ENCODE results near the gene COL24A1. TPM values are rescaled to one million over a fixed set of nuclear protein-coding genes. Genes with fewer than 3 reads are reported as not detected.
A peak's percentile ranks its signal among the peaks of the same experiment; 100 is the strongest.
"Not testable (repeated sequence)": the region's sequence is repeated elsewhere in the genome, so short reads cannot be mapped to it uniquely, and the experiment has no call there.

COL24A1 gene
- total RNA-seq, 1 experiment from 2014 or later: not detected

GRCh38 chr1:86155051-86155806 is 1.3 kb downstream of the COL24A1 start:
- no peak for DNase-seq (ENCODE audit: low read depth)
- in situ Hi-C loops (cut with HindIII; ENCODE audit: low pct_unique_long_range_greater_than_20kb, low sequenced_read_pairs): no loop called here

- DNase-seq (ENCODE audit: low read depth): no peak
- in situ Hi-C loops (cut with HindIII; ENCODE audit: low pct_unique_long_range_greater_than_20kb, low sequenced_read_pairs): no loop called here
These were observed 2.0 kb downstream of the COL24A1 start for GRCh38 chr1:86154571-86155050.

- in situ Hi-C loops (cut with HindIII; ENCODE audit: low pct_unique_long_range_greater_than_20kb, low sequenced_read_pairs): no loop called here
- no peak for DNase-seq (ENCODE audit: low read depth)
These were observed 2.7 kb downstream of the COL24A1 start for GRCh38 chr1:86153836-86154235.

- in situ Hi-C loops (cut with HindIII; ENCODE audit: low pct_unique_long_range_greater_than_20kb, low sequenced_read_pairs): no loop called here
These were observed 3.7 kb downstream of the COL24A1 start for GRCh38 chr1:86152887-86153286.

DNA sequence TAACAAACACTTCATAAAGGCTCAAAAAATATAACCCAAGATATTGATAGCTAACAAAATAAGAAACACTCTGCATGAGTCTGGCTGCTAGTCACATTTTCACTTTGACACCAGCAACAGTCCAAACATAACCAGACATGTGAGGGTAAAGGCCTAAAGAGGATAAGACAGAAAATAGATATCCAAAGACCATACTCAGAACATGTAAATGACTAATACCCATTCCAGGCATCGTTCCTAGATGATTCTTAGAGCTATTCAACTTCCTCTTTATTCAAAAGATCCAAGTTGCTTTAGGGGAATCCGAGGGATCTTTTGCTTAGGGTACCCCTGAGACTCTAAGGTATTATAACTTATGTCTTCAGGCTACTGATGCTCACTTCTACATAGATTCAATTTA is 5.1 kb downstream of the COL24A1 start:
- no peak for DNase-seq (ENCODE audit: low read depth)
- in situ Hi-C loops (cut with HindIII; ENCODE audit: low pct_unique_long_range_greater_than_20kb, low sequenced_read_pairs): no loop called here

More at GRCh38 chr1:86152887-86153286, 3.7 kb downstream of the COL24A1 start:
- no peak for DNase-seq (ENCODE audit: low read depth)

DNA sequence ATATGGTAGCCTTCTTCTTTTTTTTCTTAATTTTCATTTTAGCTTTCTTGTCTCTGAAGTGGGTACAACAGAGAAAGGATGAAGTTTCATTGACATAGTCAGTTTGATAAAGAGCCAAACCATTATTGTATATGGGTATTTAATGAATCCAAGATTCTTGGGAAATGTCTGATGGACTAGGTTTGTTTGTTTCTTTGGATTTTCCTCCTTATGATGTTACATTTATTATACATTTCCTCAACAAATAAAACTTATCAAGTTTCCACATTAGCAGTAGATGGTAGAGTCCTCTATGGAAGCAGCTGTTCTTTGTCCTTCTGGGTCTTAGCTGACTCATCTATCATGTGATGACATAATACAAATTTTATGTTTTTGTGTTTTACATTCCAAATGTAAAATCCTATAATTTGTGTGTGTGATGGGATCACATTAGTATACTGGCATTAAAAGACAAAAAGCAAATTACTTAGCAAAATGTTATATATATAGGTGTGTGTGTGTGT is 6.0 kb downstream of the COL24A1 start:
- in situ Hi-C loops (cut with HindIII; ENCODE audit: low pct_unique_long_range_greater_than_20kb, low sequenced_read_pairs): no loop called here

DNA sequence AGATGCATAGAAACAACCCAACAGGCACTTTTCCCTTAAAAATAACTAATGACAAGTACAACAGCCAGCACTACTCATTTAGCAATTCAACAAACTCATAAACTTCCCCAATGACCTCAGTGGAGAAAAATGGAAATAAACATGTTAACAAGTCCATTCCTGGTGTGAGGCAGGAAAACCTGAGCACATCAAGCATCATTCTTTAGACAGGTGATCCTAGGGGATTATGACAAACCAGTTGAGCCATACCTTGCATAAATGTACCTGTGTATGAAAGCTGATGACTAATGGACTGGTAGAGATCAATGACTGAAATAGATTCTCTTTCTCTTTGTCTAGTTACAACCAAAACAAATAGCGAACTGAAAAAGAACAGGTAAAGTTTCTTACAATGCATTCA is 7.0 kb downstream of the COL24A1 start:
- in situ Hi-C loops (cut with HindIII; ENCODE audit: low pct_unique_long_range_greater_than_20kb, low sequenced_read_pairs): no loop called here
- no peak for DNase-seq (ENCODE audit: low read depth)

More for the DNA sequence above, 6.0 kb downstream of the COL24A1 start:
- no peak for DNase-seq (ENCODE audit: low read depth)

- in situ Hi-C loops (cut with HindIII; ENCODE audit: low pct_unique_long_range_greater_than_20kb, low sequenced_read_pairs): no loop called here
- no peak for DNase-seq (ENCODE audit: low read depth)
These were observed 8.8 kb downstream of the COL24A1 start for GRCh38 chr1:86147755-86148154.

GRCh38 chr1:86146566-86146965 is 10.0 kb downstream of the COL24A1 start:
- in situ Hi-C loops (cut with HindIII; ENCODE audit: low pct_unique_long_range_greater_than_20kb, low sequenced_read_pairs): no loop called here

DNA sequence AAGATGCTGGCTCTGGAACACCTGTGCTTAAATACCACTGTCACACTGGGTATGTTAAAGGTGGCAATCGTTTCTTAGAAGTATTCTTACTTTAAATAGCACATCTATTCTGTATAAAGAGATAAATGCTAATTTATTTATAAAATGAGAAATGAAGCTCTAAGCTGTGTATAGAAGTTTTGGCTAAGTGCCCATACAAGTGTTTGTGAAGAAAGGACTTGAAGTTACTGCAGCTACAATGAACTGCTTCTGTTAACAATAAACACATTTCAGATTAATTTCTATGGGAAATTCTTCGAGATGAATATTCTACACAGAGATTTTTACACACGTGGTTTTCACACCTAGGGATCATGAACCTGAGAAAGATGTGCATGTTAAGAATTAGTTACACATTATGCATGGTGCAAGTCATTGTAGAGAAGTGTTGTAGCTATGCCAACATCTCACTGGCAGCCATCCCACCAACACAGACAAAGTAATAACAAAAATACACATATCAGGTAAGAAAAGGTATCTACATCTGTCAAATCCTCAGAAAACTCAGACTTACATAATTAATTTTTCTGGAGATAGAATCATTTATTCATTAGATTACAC is 16.2 kb downstream of the COL24A1 start:
- in situ Hi-C loops (cut with HindIII; ENCODE audit: low pct_unique_long_range_greater_than_20kb, low sequenced_read_pairs): no loop called here
- DNase-seq (ENCODE audit: low read depth): no peak

More at GRCh38 chr1:86146566-86146965, 10.0 kb downstream of the COL24A1 start:
- no peak for DNase-seq (ENCODE audit: low read depth)

DNA sequence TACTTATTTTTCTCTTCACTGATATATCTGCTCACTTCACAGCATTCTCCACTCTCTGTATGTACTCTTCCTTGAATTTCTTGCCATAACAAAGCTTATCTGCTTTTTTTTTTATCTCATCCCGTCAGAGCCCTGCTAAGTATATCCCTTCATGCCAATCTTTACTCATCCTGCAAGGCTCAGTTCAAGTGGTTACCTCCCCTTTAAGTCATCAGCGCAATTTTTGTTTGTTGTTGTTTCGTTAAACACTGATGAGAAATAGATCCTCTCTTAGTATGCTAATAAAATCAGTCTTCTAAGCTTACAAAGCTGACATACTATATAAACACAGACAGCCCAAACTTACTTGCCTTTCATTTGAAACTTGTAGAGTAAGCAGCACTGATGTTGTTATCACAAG is 17.8 kb downstream of the COL24A1 start:
- no peak for DNase-seq (ENCODE audit: low read depth)
- in situ Hi-C loops (cut with HindIII; ENCODE audit: low pct_unique_long_range_greater_than_20kb, low sequenced_read_pairs): no loop called here

GRCh38 chr1:86137436-86137835 is 19.1 kb downstream of the COL24A1 start:
- DNase-seq (ENCODE audit: low read depth): peak; percentile 4
- in situ Hi-C loops (cut with HindIII; ENCODE audit: low pct_unique_long_range_greater_than_20kb, low sequenced_read_pairs): no loop called here

DNA sequence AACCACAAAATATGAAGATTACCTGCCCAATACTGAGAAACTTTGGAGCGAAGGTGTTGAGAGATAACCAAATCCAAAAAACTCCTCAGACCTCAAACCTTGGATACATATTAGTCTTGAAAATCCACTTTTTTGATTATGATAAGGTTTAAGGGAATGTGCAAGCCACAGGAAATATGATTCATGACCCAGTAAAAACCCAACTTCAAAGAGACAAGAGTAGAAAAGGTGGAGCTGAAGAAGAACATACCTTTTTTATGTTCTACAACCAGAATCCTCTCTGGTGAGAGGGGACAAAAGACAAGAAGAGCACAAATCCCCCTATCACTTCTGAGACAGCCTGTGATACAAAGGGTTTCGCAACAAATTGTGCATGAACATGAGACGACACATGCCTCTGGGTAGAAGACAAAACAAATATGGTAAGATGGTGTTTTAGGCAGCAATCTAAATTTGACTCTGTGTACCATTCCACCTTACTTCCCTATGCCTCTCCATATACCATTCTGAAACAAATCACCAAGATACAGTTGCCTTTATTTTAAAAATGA is 37.3 kb downstream of the COL24A1 start:
- in situ Hi-C loops (cut with HindIII; ENCODE audit: low pct_unique_long_range_greater_than_20kb, low sequenced_read_pairs): no loop called here
- DNase-seq (ENCODE audit: low read depth): no peak

DNA sequence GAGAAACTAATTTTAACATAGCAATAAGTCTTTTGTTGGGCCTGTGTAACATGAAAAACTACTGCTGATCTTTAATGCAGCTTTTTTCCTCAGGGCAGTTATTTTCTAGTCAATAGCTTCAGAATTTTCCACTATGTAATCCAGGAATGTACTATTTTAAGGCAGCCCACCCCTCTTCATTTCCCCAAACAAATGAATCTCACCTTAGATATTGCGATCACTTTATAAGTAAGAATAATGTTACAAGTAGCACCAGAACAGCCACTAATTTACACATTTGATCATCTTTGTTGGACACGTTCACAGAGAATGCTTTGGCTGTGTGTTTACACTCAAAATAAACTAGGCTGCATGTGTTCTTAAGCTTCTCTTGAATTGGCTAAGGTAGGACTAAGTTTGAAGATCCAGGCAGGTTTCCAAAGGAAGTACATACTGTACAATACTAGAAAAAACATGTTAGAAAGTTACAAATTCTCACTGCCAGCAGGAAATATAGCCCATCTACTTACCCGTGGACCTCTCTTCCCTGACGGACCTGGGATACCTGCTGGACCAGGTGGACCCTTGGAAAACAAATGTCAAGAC is 41.7 kb downstream of the COL24A1 start:
- no peak for DNase-seq (ENCODE audit: low read depth)
- in situ Hi-C loops (cut with HindIII; ENCODE audit: low pct_unique_long_range_greater_than_20kb, low sequenced_read_pairs): no loop called here

- DNase-seq (ENCODE audit: low read depth): no peak
- in situ Hi-C loops (cut with HindIII; ENCODE audit: low pct_unique_long_range_greater_than_20kb, low sequenced_read_pairs): no loop called here
These were observed 42.3 kb downstream of the COL24A1 start for GRCh38 chr1:86114236-86114635.

- DNase-seq (ENCODE audit: low read depth); in situ Hi-C loops (cut with HindIII; ENCODE audit: low pct_unique_long_range_greater_than_20kb, low sequenced_read_pairs): not testable (repeated sequence)
These were observed 45.0 kb downstream of the COL24A1 start for GRCh38 chr1:86111590-86111989.

DNA sequence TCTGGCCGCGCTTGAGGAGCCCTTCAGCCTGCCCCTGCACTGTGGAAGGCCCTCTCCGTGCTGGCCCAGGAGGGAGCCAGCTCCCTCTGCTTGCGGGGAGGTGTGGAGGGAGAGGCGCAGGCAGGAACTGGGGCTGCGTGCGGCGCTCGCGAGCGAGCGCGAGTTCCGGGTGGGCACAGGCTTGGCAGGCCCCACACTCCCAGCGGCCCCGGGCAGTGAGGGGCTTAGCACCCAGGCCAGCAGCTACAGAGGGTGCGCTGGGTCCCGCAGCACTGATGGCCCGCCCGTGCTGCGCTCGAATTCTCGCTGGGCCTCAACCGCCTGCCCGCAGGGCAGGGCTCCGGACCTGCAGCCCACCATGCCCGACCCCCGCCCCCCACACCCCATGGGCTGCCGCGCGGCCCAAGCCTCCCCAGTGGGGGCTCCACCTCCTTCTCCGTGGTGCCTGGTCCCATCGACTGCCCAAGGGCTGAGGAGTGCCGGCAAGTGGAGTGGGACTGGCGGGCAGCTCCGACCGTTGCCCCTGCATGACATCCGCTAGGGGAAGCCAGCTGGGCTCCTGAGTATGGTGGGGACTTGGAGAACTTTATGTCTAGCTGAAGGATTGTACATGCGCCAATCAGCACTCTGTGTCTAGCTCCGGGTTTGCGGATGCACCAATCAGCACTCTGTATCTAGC is 46.0 kb downstream of the COL24A1 start:
- DNase-seq (ENCODE audit: low read depth): no peak
- in situ Hi-C loops (cut with HindIII; ENCODE audit: low pct_unique_long_range_greater_than_20kb, low sequenced_read_pairs): no loop called here

GRCh38 chr1:86105533-86105866 is 51.1 kb downstream of the COL24A1 start:
- in situ Hi-C loops (cut with HindIII; ENCODE audit: low pct_unique_long_range_greater_than_20kb, low sequenced_read_pairs): no loop called here
- no peak for DNase-seq (ENCODE audit: low read depth)

Data from Caki2 (cell line).